Measurements from ENCODE around the gene ACSF3. TPM values are rescaled to one million over a fixed set of nuclear protein-coding genes. Genes with fewer than 3 reads are reported as not detected.

Gene ACSF3
- total and polyA plus RNA-seq, 2 experiments from 2014 or later, result 20.7 to 28.0 TPM

GRCh38 chr16:89099905-89100304 lies 6.3 kb downstream of the ACSF3 start:
- Histone ChIP-seq H3K79me2 (peaks cover 36% of the 10 kb centered on the region), H3K9me2 (replicated peaks; ENCODE audit: insufficient read depth) (no peaks in the 10 kb centered on the region), H3K4me2 (no peak overlapping the region), H3K4me3 (no peak overlapping the region), H3K9me3 (ENCODE audit: low read depth) (no peaks in the 10 kb centered on the region), H3K27ac (no peak overlapping the region), H4K20me1 (ENCODE audit: insufficient read depth, poor library complexity, severe bottlenecking) (no peaks in the 10 kb centered on the region), H3K36me3 (replicated peaks; ENCODE audit: insufficient read depth, low read depth) (no peaks in the 10 kb centered on the region), H3K4me1 (ENCODE audit: insufficient read depth) (peaks cover 25% of the 10 kb centered on the region), H2AFZ (no peak overlapping the region), H3K27me3 (no peaks in the 10 kb centered on the region)
- 79% methylated on average over 11 of the region's 11 CpGs for WGBS (ENCODE audit: low lambda C conversion rate, missing lambda C conversion rate)
- TF ChIP-seq CTCF (IDR thresholded peaks at IDR 0.05; ENCODE audit: poor library complexity) (no peak), EZH2phosphoT487 (IDR thresholded peaks at IDR 0.05; ENCODE audit: low read depth, severe bottlenecking, unreplicated experiment) (no peak), EZH2 (IDR thresholded peaks at IDR 0.05; ENCODE audit: borderline replicate concordance) (no peak)
- DNase-seq (ENCODE audit: low spot score), result no peak

- Histone ChIP-seq H3K27me3 (no peaks in the 10 kb centered on the region), H3K9me2 (replicated peaks; ENCODE audit: insufficient read depth) (no peaks in the 10 kb centered on the region), H3K4me3 (no peak overlapping the region), H3K36me3 (replicated peaks; ENCODE audit: insufficient read depth, low read depth) (no peaks in the 10 kb centered on the region), H3K79me2 (peaks cover 27% of the 10 kb centered on the region), H3K4me1 (ENCODE audit: insufficient read depth) (peaks cover 23% of the 10 kb centered on the region), H3K4me2 (no peak overlapping the region), H4K20me1 (ENCODE audit: insufficient read depth, poor library complexity, severe bottlenecking) (no peaks in the 10 kb centered on the region), H3K9me3 (ENCODE audit: low read depth) (no peaks in the 10 kb centered on the region), H2AFZ (no peak overlapping the region), H3K27ac (no peak overlapping the region)
- TF ChIP-seq EZH2 (IDR thresholded peaks at IDR 0.05; ENCODE audit: borderline replicate concordance), result no peak
- TF ChIP-seq EZH2phosphoT487 (IDR thresholded peaks at IDR 0.05; ENCODE audit: low read depth, severe bottlenecking, unreplicated experiment), result no peak
- TF ChIP-seq CTCF (IDR thresholded peaks at IDR 0.05; ENCODE audit: poor library complexity), result no peak
- DNase-seq (ENCODE audit: low spot score), result no peak
- 96% methylated on average over 33 of the region's 42 CpGs for WGBS (ENCODE audit: low lambda C conversion rate, missing lambda C conversion rate)
Measured at GRCh38 chr16:89100601-89101302, 7.1 kb downstream of the ACSF3 start.

- Histone ChIP-seq H3K9me3 (ENCODE audit: low read depth) (no peaks in the 10 kb centered on the region), H3K9me2 (replicated peaks; ENCODE audit: insufficient read depth) (no peaks in the 10 kb centered on the region), H3K4me2 (no peak overlapping the region), H3K27me3 (no peaks in the 10 kb centered on the region), H2AFZ (no peak overlapping the region), H3K27ac (no peak overlapping the region), H3K4me3 (no peak overlapping the region), H4K20me1 (ENCODE audit: insufficient read depth, poor library complexity, severe bottlenecking) (no peaks in the 10 kb centered on the region), H3K4me1 (ENCODE audit: insufficient read depth) (peaks cover 23% of the 10 kb centered on the region), H3K36me3 (replicated peaks; ENCODE audit: insufficient read depth, low read depth) (no peaks in the 10 kb centered on the region), H3K79me2 (peaks cover 22% of the 10 kb centered on the region)
- no peak for DNase-seq (ENCODE audit: low spot score)
- WGBS (ENCODE audit: low lambda C conversion rate, missing lambda C conversion rate), result 95% methylated on average over 36 of the region's 37 CpGs
- no peak for TF ChIP-seq EZH2 (IDR thresholded peaks at IDR 0.05; ENCODE audit: borderline replicate concordance)
- no peak for TF ChIP-seq EZH2phosphoT487 (IDR thresholded peaks at IDR 0.05; ENCODE audit: low read depth, severe bottlenecking, unreplicated experiment)
- no peak for TF ChIP-seq CTCF (IDR thresholded peaks at IDR 0.05; ENCODE audit: poor library complexity)
Measured at GRCh38 chr16:89101303-89102040, 7.8 kb downstream of the ACSF3 start.

Measured in hepatocyte (in vitro differentiated cells).